HEK293 (cell line): ENCODE measurements around the gene TNFRSF11A.

Experiments used
- CTCF ChIA-PET: fragments of 350-600 bp; formaldehyde crosslinking; extraction: SDS; loops from one replicate; lab custom pipeline; 2021; ENCODE audit warnings: antibody characterized with exemption; lab: Yijun Ruan, JAX
- POLR2A ChIA-PET: fragments of 300-600 bp; formaldehyde crosslinking; extraction: SDS; loops from one replicate; lab custom pipeline; 2020; ENCODE audit warnings: antibody characterized with exemption, inconsistent platforms; lab: Yijun Ruan, JAX
- H3K27ac ChIP-seq: fragments of 200-500 bp; sonication (Bioruptor generic); 2 replicates; pipeline ENCODE4 v1.5.1; 2014; ENCODE audit warnings: low read depth, low read length, control low read depth, inconsistent platforms; ENCODE audit errors: extremely low read depth
- H3K36me3 ChIP-seq, 2 experiments: fragments of 200-500 bp in 1 of 2; sonication (Bioruptor generic) in 1 of 2; 1 replicate in 1 of 2; 2 replicates in 1 of 2; pipeline ENCODE4 v1.5.1; 2014 to 2017; ENCODE audit warnings: inconsistent platforms in 2 of 2, low read length in 2 of 2; ENCODE audit not compliant: control insufficient read depth in 2 of 2, insufficient read depth in 1 of 2
- H3K4me1 ChIP-seq: fragments of 200-500 bp; sonication (Bioruptor generic); 2 replicates; pipeline ENCODE4 v1.5.1; 2014; ENCODE audit warnings: mild to moderate bottlenecking, low read length, inconsistent platforms; ENCODE audit not compliant: control insufficient read depth, insufficient read depth
- H3K4me3 ChIP-seq: 2 replicates; pipeline ENCODE4 v1.5.1; 2011; ENCODE audit warnings: low read depth, mild to moderate bottlenecking, control low read depth, low read length, moderate library complexity
- H3K9me3 ChIP-seq: fragments of 200-500 bp; sonication (Bioruptor generic); 2 replicates; pipeline ENCODE4 v1.5.1; 2014; ENCODE audit warnings: low read depth, low read length, inconsistent platforms; ENCODE audit not compliant: control insufficient read depth, insufficient read depth
- AEBP2 ChIP-seq: fragments of 450-650 bp; formaldehyde crosslinking; IDR thresholded peaks from 2 replicates; pipeline ENCODE4 v1.5.1; 2016; ENCODE audit warnings: missing biosample characterization, missing genetic modification characterization, borderline replicate concordance
- FEZF1 ChIP-seq: fragments of 450-650 bp; formaldehyde crosslinking; IDR thresholded peaks from 2 replicates; pipeline ENCODE4 v1.5.1; 2016; ENCODE audit warnings: missing biosample characterization, missing genetic modification characterization
- GLI2 ChIP-seq: fragments of 450-650 bp; formaldehyde crosslinking; IDR thresholded peaks from 2 replicates; pipeline ENCODE4; 2017; ENCODE audit warnings: missing biosample characterization, missing genetic modification characterization, low read depth, borderline replicate concordance
- HIC1 ChIP-seq: fragments of 450-650 bp; formaldehyde crosslinking; IDR thresholded peaks from 2 replicates; pipeline ENCODE4 v1.5.1; 2016; ENCODE audit warnings: missing biosample characterization, missing genetic modification characterization
- KLF10 ChIP-seq: fragments of 450-650 bp; IDR thresholded peaks from 2 replicates; pipeline ENCODE4 v1.5.1; 2018; ENCODE audit warnings: missing biosample characterization, mild to moderate bottlenecking, missing genetic modification characterization
- KLF8 ChIP-seq: fragments of 450-650 bp; formaldehyde crosslinking; IDR thresholded peaks from 2 replicates; pipeline ENCODE4 v1.5.1; 2016; ENCODE audit warnings: missing biosample characterization, missing genetic modification characterization
- REPIN1 ChIP-seq: fragments of 450-650 bp; formaldehyde crosslinking; IDR thresholded peaks from 2 replicates; pipeline ENCODE4 v1.5.1; 2017; ENCODE audit warnings: missing biosample characterization, missing genetic modification characterization, low read depth
- YY2 ChIP-seq: fragments of 450-650 bp; formaldehyde crosslinking; IDR thresholded peaks from 2 replicates; pipeline ENCODE4 v1.5.1; 2016; ENCODE audit warnings: missing biosample characterization, missing genetic modification characterization
- ZBTB17 ChIP-seq: fragments of 450-650 bp; formaldehyde crosslinking; IDR thresholded peaks from 2 replicates; pipeline ENCODE4 v1.5.1; 2016; ENCODE audit warnings: missing biosample characterization, missing genetic modification characterization
- ZNF184 ChIP-seq: fragments of 450-650 bp; IDR thresholded peaks from 2 replicates; pipeline ENCODE4 v1.5.1; 2018; ENCODE audit warnings: missing biosample characterization, mild to moderate bottlenecking, missing genetic modification characterization
- ZNF214 ChIP-seq: fragments of 450-650 bp; formaldehyde crosslinking; IDR thresholded peaks from 2 replicates; pipeline ENCODE4 v1.5.1; 2017; ENCODE audit warnings: missing biosample characterization, mild to moderate bottlenecking, missing genetic modification characterization, borderline replicate concordance
- ZNF274 ChIP-seq, 2 experiments: fragments of 200-500 bp in 1 of 2; fragments of 450-650 bp in 1 of 2; sonication (Bioruptor generic) in 1 of 2; formaldehyde crosslinking in 1 of 2; IDR thresholded peaks; 2 replicates each; pipeline versions ENCODE4 v1.5.1 to v1.6.1; 2014 to 2016; ENCODE audit warnings: borderline replicate concordance in 1 of 2, inconsistent platforms in 1 of 2, low read length in 1 of 2, missing biosample characterization in 1 of 2, missing genetic modification characterization in 1 of 2
- ZNF341 ChIP-seq: fragments of 450-650 bp; formaldehyde crosslinking; IDR thresholded peaks from 2 replicates; pipeline ENCODE4; 2016; ENCODE audit warnings: low read depth, missing biosample characterization, missing genetic modification characterization
- ZNF350 ChIP-seq: fragments of 450-650 bp; formaldehyde crosslinking; IDR thresholded peaks from 2 replicates; pipeline ENCODE4 v1.5.0; 2017; ENCODE audit warnings: missing biosample characterization, mild to moderate bottlenecking, missing genetic modification characterization
- ZNF473 ChIP-seq: fragments of 450-650 bp; formaldehyde crosslinking; IDR thresholded peaks from 2 replicates; pipeline ENCODE4 v1.5.1; 2017; ENCODE audit warnings: missing biosample characterization, missing genetic modification characterization
- ZNF513 ChIP-seq: fragments of 450-650 bp; IDR thresholded peaks from 2 replicates; pipeline ENCODE4 v1.5.1; 2018; ENCODE audit warnings: missing biosample characterization, missing genetic modification characterization
- ZNF549 ChIP-seq: fragments of 450-650 bp; IDR thresholded peaks from 2 replicates; pipeline ENCODE4 v1.5.1; 2018; ENCODE audit warnings: missing biosample characterization, missing genetic modification characterization, mild to moderate bottlenecking, inconsistent platforms, moderate library complexity
- ZNF747 ChIP-seq: fragments of 450-650 bp; formaldehyde crosslinking; IDR thresholded peaks from 2 replicates; pipeline ENCODE4 v1.5.1; 2016; ENCODE audit warnings: missing biosample characterization, missing genetic modification characterization
- ZNF777 ChIP-seq: fragments of 450-650 bp; formaldehyde crosslinking; IDR thresholded peaks from 2 replicates; pipeline ENCODE4 v1.5.1; 2017; ENCODE audit warnings: missing biosample characterization, missing genetic modification characterization, borderline replicate concordance
- ZNF837 ChIP-seq: fragments of 450-650 bp; formaldehyde crosslinking; IDR thresholded peaks from 2 replicates; pipeline ENCODE4 v1.5.1; 2016; ENCODE audit warnings: missing biosample characterization, missing genetic modification characterization
- ZSCAN23 ChIP-seq: fragments of 450-650 bp; formaldehyde crosslinking; IDR thresholded peaks from 2 replicates; pipeline ENCODE4 v1.5.1; 2016; ENCODE audit warnings: missing biosample characterization, missing genetic modification characterization
- ZSCAN4 ChIP-seq: fragments of 450-650 bp; formaldehyde crosslinking; IDR thresholded peaks from 2 replicates; pipeline ENCODE4 v1.5.1; 2017; ENCODE audit warnings: missing biosample characterization, missing genetic modification characterization
- ZXDB ChIP-seq: fragments of 450-650 bp; formaldehyde crosslinking; IDR thresholded peaks from 2 replicates; pipeline ENCODE4 v1.5.1; 2016; ENCODE audit warnings: missing biosample characterization, missing genetic modification characterization

Gene TNFRSF11A

GRCh38 chr18:62287781-62288664 lies 37.1 kb upstream of the TNFRSF11A start:
- Histone ChIP-seq H3K9me3 (no peaks in the 10 kb centered on the region), H3K36me3 (peaks cover 20 to 32% of the 10 kb centered on the region in 2 experiments)
- TF ChIP-seq ZNF549 (no peak), ZNF184 (no peak), ZNF777 (tag by site-specific recombination) (no peak), ZNF747 (tag by site-specific recombination) (no peak), FEZF1 (tag by site-specific recombination) (no peak), ZXDB (tag by site-specific recombination) (no peak), ZNF274 (IDR thresholded peaks at IDR 0.05; ENCODE audit: low read length) (no peak), ZNF274 (tag by site-specific recombination; IDR thresholded peaks at IDR 0.05; ENCODE audit: borderline replicate concordance) (no peak), ZNF473 (tag by site-specific recombination) (no peak), AEBP2 (no peak), ZNF350 (no peak), KLF8 (tag by site-specific recombination) (no peak), ZNF513 (tag by site-specific recombination) (no peak)
- TF ChIP-seq, all 188 proteins: peak for 0
- ChIA-PET POLR2A (no interaction called here), CTCF (no interaction called here)
- no peaks in the 10 kb centered on the region for H3K4me1 ChIP-seq
- no peak overlapping the region for H3K27ac ChIP-seq
- no peak overlapping the region for H3K4me3 ChIP-seq

- H3K9me3 ChIP-seq = no peaks in the 10 kb centered on the region
- H3K27ac ChIP-seq = no peak overlapping the region
- no peaks in the 10 kb centered on the region for H3K4me1 ChIP-seq
- CTCF ChIA-PET = no interaction called here
- POLR2A ChIA-PET = no interaction called here
- no peak overlapping the region for H3K4me3 ChIP-seq
- TF ChIP-seq ZNF214 = no peak
- TF ChIP-seq, all 188 proteins: peak for 0
- peaks cover 20 to 30% of the 10 kb centered on the region in 2 experiments for H3K36me3 ChIP-seq
Measured at GRCh38 chr18:62288665-62289008, 36.5 kb upstream of the TNFRSF11A start.

GRCh38 chr18:62289047-62289446 lies 36.1 kb upstream of the TNFRSF11A start:
- POLR2A ChIA-PET = no interaction called here
- no peak for TF ChIP-seq YY2 (tag by site-specific recombination)
- no peak for TF ChIP-seq ZBTB17 (tag by site-specific recombination)
- TF ChIP-seq ZNF214 = no peak
- no peak for TF ChIP-seq ZSCAN23 (tag by site-specific recombination)
- TF ChIP-seq HIC1 = no peak
- TF ChIP-seq KLF10 (tag by site-specific recombination) = no peak
- TF ChIP-seq ZNF341 (tag by site-specific recombination) = no peak
- TF ChIP-seq GLI2 = no peak
- TF ChIP-seq ZSCAN4 (tag by site-specific recombination) = no peak
- TF ChIP-seq REPIN1 (tag by site-specific recombination) = no peak
- TF ChIP-seq ZNF837 (tag by site-specific recombination) = no peak
- CTCF ChIA-PET = interaction anchor here (0.9 to 1.7 kb wide), 2 partner anchors 11 to 39 kb away, joined by 3 to 6 read pairs; no protein-coding TSS in a partner anchor
- Histone ChIP-seq H3K9me3 (no peaks in the 10 kb centered on the region), H3K4me1 (no peaks in the 10 kb centered on the region), H3K4me3 (no peak overlapping the region), H3K36me3 (peaks cover 24 to 29% of the 10 kb centered on the region in 2 experiments), H3K27ac (no peak overlapping the region)
